Prostate gland (tissue), 2 donors: Measurements from ENCODE around the gene WDR38. TPM values are rescaled to one million over a fixed set of nuclear protein-coding genes. Genes with fewer than 3 reads are reported as not detected.

Experiments used
- DNase-seq: peaks from one replicate; pipeline ENCODE4 v3.0.0-alpha.2; 2019; ENCODE audit warnings: low spot score
- H3K27ac ChIP-seq, 2 donors: fragments of 200-600 bp; sonication (generic); 2 replicates each; pipeline ENCODE4 v1.5.1; 2017 to 2019
- H3K27me3 ChIP-seq: fragments of 200-600 bp; sonication (generic); replicated peaks from 2 replicates; pipeline ENCODE4 v1.5.1; 2019; ENCODE audit not compliant: insufficient read depth
- H3K36me3 ChIP-seq, 2 donors: fragments of 200-600 bp; sonication (generic); 1 replicate in 1 of 2; 2 replicates in 1 of 2; pipeline versions ENCODE4 v1.5.1 to v1.8.1; 2017 to 2019
- H3K4me1 ChIP-seq: fragments of 200-600 bp; sonication (generic); replicated peaks from 2 replicates; pipeline ENCODE4 v1.5.1; 2019
- H3K4me3 ChIP-seq, 2 donors: fragments of 200-600 bp; sonication (generic); 2 replicates each; pipeline ENCODE4 v1.5.1; 2017 to 2019
- H3K9me3 ChIP-seq: fragments of 200-600 bp; sonication (generic); 2 replicates; pipeline ENCODE4 v1.5.1; 2017
- CTCF ChIP-seq, 4 experiments: fragments of 200-600 bp in 2 of 4; fragments of 450-650 bp in 2 of 4; sonication (generic) in 2 of 4; IDR thresholded peaks; 1 replicate in 3 of 4; 2 replicates in 1 of 4; pipeline ENCODE4 v1.5.1; 2016 to 2019; ENCODE audit warnings: antibody characterized with exemption in 4 of 4, mild to moderate bottlenecking in 2 of 4, moderate library complexity in 2 of 4
- POLR2A ChIP-seq: fragments of 450-650 bp; IDR thresholded peaks from one replicate; pipeline ENCODE4 v1.6.1; 2016; ENCODE audit warnings: antibody characterized with exemption, mild to moderate bottlenecking
- POLR2AphosphoS5 ChIP-seq: sonication (generic); formaldehyde crosslinking; IDR thresholded peaks from one replicate; pipeline ENCODE4 v1.6.1; 2017; ENCODE audit warnings: antibody characterized with exemption
- WGBS: methylation state at CpG from one replicate; pipeline ENCODE4 v1.1.5; 2018; 5-methylcytosine and 5-hydroxymethylcytosine counted together
- intact Hi-C: fragments of 100-400 bp; cut with DNase I; formaldehyde crosslinking; loops from one replicate; pipeline ENCODE4 v1.14.2; 2022
- total RNA-seq, 2 donors: library from RNA; depleted of rRNA; stranded (reverse); fragments of >200 nt; gene quantifications; one replicate each; pipeline ENCODE4 v1.1.0, GENCODE V29; 2016

Gene WDR38
- total RNA-seq, 2 donors from 2014 or later, result not detected

DNA sequence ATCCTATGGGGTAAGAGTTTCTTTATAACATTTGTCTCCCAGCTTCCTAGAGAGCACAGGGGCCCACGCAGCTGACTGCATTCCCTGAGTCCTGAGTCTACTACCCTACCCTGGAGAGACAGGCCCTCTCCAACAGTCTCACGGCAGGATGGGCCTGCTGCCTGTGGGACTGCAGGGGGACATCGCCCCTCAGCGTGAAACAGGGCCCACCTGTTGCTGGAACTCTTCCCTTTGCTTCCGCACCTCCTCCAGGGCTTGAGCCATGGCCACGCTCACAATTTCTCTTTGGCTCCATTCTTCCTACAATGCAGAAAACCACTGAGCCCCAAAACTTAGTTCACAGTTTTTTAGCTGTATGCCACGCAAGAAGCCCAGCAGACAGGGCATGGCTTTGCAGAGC lies 36.9 kb downstream of the WDR38 start:
- H3K27me3 ChIP-seq, result no peaks in the 10 kb centered on the region
- 93% methylated on average over 7 of the region's 7 CpGs for WGBS
- no peak for DNase-seq
- intact Hi-C loops, result no loop called here
- H3K4me3 ChIP-seq, result no peak overlapping the region
- no peak for TF ChIP-seq POLR2A
- no peak for TF ChIP-seq POLR2AphosphoS5
- no peak for TF ChIP-seq CTCF (IDR thresholded peaks at IDR 0.05)
- no peaks in the 10 kb centered on the region for H3K4me1 ChIP-seq
- H3K36me3 ChIP-seq, result peaks cover 2 to 25% of the 10 kb centered on the region in 2 donors
- no peaks in the 10 kb centered on the region for H3K9me3 ChIP-seq
- H3K27ac ChIP-seq, result no peak overlapping the region

GRCh38 chr9:124894035-124894740 lies 40.9 kb downstream of the WDR38 start:
- intact Hi-C loops, result no loop called here
- H3K4me3 ChIP-seq, result no peak overlapping the region
- 81% methylated on average over 9 of the region's 9 CpGs for WGBS
- no peaks in the 10 kb centered on the region for H3K27me3 ChIP-seq
- no peaks in the 10 kb centered on the region for H3K4me1 ChIP-seq
- no peak for DNase-seq
- no peak for TF ChIP-seq CTCF (IDR thresholded peaks at IDR 0.05)
- no peaks in the 10 kb centered on the region for H3K9me3 ChIP-seq
- no peak overlapping the region for H3K27ac ChIP-seq
- H3K36me3 ChIP-seq, result peaks cover 2 to 8% of the 10 kb centered on the region in 2 donors

DNA sequence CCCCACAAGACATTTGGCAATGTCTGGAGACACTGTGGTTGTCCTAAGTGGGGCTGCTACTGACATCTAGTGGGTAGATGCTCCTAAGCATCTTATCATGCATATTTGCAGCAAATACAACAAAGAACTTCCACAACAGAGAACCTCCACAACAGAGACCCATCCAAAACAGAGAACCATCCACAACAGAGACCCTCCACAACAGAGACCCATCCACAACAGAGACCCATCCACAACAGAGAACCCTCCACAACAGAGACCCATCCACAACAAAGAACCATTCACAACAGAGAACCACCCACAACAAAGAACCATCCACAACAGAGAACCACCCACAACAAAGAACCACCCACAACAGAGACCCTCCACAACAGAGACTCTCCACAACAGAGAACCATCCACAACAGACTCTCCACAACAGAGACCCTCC lies 41.5 kb downstream of the WDR38 start:
- H3K9me3 ChIP-seq, result no peaks in the 10 kb centered on the region
- DNase-seq, result no peak
- no peak for TF ChIP-seq POLR2A
- TF ChIP-seq POLR2AphosphoS5, result no peak
- TF ChIP-seq CTCF (IDR thresholded peaks at IDR 0.05), result peak in 2 of 4 experiments; percentile 21 to 30
- no peaks in the 10 kb centered on the region for H3K27me3 ChIP-seq
- H3K36me3 ChIP-seq, result peaks cover 2 to 6% of the 10 kb centered on the region in 2 donors
- no peak overlapping the region for H3K27ac ChIP-seq
- intact Hi-C loops, result no loop called here
- H3K4me1 ChIP-seq, result no peaks in the 10 kb centered on the region
- H3K4me3 ChIP-seq, result no peak overlapping the region

DNA sequence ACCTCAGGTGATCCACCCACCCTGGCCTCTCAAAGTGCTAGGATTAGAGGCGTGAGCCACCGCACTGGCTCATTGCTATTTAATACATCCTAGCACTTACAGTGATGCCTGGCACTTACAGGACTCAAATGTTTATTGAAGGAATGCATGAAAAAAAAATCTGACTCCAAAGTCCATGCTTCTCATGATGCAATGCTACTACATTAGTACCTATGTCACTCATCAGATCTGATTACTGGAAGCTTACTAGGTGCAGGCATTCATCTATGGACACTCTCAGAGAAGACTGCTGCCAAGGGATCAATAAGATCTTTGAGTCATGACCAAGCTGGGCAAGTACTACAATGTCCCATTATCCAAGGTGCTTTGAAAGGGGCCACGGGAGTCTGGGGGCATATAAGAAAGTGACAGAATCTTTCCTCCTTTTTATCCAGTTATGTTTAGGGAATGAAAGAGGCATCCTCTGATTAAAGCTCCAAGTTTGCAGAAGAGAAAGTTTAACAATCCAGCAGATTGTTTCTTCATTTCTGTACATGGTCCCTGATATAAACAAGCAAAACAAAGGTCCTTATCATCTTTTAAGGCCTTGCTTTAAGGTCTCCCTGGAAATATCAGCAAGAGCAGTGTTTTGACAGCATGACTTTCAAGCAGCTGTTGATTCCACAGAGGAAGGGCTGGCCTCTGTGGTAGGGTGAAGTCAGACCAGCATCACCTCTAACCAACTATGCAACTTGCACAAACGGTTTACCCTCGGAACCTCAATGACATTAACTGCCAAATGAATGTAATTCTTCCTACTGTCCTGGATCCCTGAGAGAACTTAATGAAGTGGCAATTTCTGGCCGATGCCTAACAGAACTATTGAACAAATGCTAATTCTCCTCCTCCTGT lies 44.6 kb downstream of the WDR38 start:
- no peak for DNase-seq
- no peaks in the 10 kb centered on the region for H3K27me3 ChIP-seq
- no peak overlapping the region for H3K4me3 ChIP-seq
- no peak overlapping the region for H3K27ac ChIP-seq
- H3K4me1 ChIP-seq, result no peaks in the 10 kb centered on the region
- WGBS, result 88% methylated on average over 6 of the region's 6 CpGs
- no peaks in the 10 kb centered on the region for H3K9me3 ChIP-seq
- H3K36me3 ChIP-seq, result peaks cover 0 to 6% of the 10 kb centered on the region in 2 donors
- intact Hi-C loops, result no loop called here
- no peak for TF ChIP-seq POLR2AphosphoS5
- no peak for TF ChIP-seq CTCF (IDR thresholded peaks at IDR 0.05)
- TF ChIP-seq POLR2A, result no peak
